A549 (cell line): ENCODE measurements around the gene CCDC187. TPM values are rescaled to one million over a fixed set of nuclear protein-coding genes. Genes with fewer than 3 reads are reported as not detected.

ENCODE experiments used
- ATAC-seq, 2 experiments: fragments of 200-7000 bp in 1 of 2; fragments of >200 bp in 1 of 2; cut with Nextera tagmentation in 1 of 2; cut with Tn5 transposase in 1 of 2; 3 replicates each; pipeline versions ENCODE4 v1.8.0 to v1.9.1; 2018 to 2020; ENCODE audit warnings: mild to moderate bottlenecking in 1 of 2, moderate library complexity in 1 of 2
- CTCF ChIA-PET: fragments of 300-600 bp; sonication (Branson Sonifier 250); formaldehyde crosslinking; extraction: SDS; loops from one replicate; lab custom pipeline; 2021; ENCODE audit warnings: antibody characterized with exemption, inconsistent platforms; lab: Yijun Ruan, JAX
- POLR2A ChIA-PET: fragments of 350-600 bp; formaldehyde crosslinking; extraction: SDS; loops from one replicate; lab custom pipeline; 2021; ENCODE audit warnings: antibody characterized with exemption, inconsistent platforms; lab: Yijun Ruan, JAX
- DNase-seq, 2 experiments: peaks; one replicate each; pipeline versions ENCODE4 v3.0.0 to v3.0.0-alpha.2; 2011 to 2016; ENCODE audit warnings: low read depth in 1 of 2, low spot score in 1 of 2
- FAIRE-seq: peaks from 2 replicates; lab custom pipeline; 2011; peaks lifted over from hg19 to GRCh38; lab: Jason Lieb, UNC
- H3K27ac ChIP-seq, 2 experiments: fragments of >200 bp; sonication (Bioruptor Twin); formaldehyde crosslinking; 3 replicates each; pipeline ENCODE4 v1.5.1; 2016 to 2017
- H3K4me1 ChIP-seq: fragments of >200 bp; sonication (Bioruptor Twin); formaldehyde crosslinking; 3 replicates; pipeline ENCODE4 v1.6.1; 2016
- H3K4me2 ChIP-seq: fragments of >200 bp; sonication (Bioruptor Twin); formaldehyde crosslinking; 3 replicates; pipeline ENCODE4 v1.6.1; 2016
- H3K4me3 ChIP-seq: fragments of >200 bp; sonication (Bioruptor Twin); formaldehyde crosslinking; 3 replicates; pipeline ENCODE4 v1.5.1; 2016
- H3K9me3 ChIP-seq: fragments of >200 bp; sonication (Bioruptor Twin); formaldehyde crosslinking; 3 replicates; pipeline ENCODE4 v1.6.1; 2016
- CEBPB ChIP-seq, 2 experiments: fragments of >200 bp in 1 of 2; sonication (Bioruptor Twin) in 1 of 2; formaldehyde crosslinking in 1 of 2; IDR thresholded peaks; 2 replicates each; pipeline ENCODE4 v1.6.1; 2012 to 2016
- EHMT2 ChIP-seq: fragments of 200-600 bp; sonication (generic); IDR thresholded peaks from 2 replicates; pipeline ENCODE4 v1.6.1; 2016; ENCODE audit warnings: antibody characterized with exemption, low read depth, mild to moderate bottlenecking, moderate library complexity
- ELK1 ChIP-seq: fragments of 150-350 bp; IDR thresholded peaks from 2 replicates; pipeline ENCODE4 v1.6.1; 2014; ENCODE audit warnings: low read depth, mild to moderate bottlenecking, low read length
- EP300 ChIP-seq, 2 experiments: fragments of >200 bp; sonication (Bioruptor Twin); formaldehyde crosslinking; IDR thresholded peaks; 2 replicates in 1 of 2; 3 replicates in 1 of 2; pipeline ENCODE4 v1.6.1; 2016 to 2017
- FOSB ChIP-seq: fragments of 250-450 bp; sonication (Bioruptor Pico); IDR thresholded peaks from 2 replicates; pipeline ENCODE4 v1.5.0; 2020; ENCODE audit warnings: mild to moderate bottlenecking, moderate library complexity
- FOSL2 ChIP-seq, 2 experiments: fragments of 450-650 bp in 1 of 2; fragments of >200 bp in 1 of 2; sonication (Bioruptor Twin) in 1 of 2; formaldehyde crosslinking; IDR thresholded peaks; 2 replicates each; pipeline versions ENCODE4 v1.5.0 to v1.6.1; 2016 to 2020; ENCODE audit warnings: mild to moderate bottlenecking in 1 of 2, moderate library complexity in 1 of 2
- FOXS1 ChIP-seq: fragments of 250-450 bp; sonication (Bioruptor Pico); IDR thresholded peaks from 2 replicates; pipeline ENCODE4 v1.5.0; 2020; ENCODE audit warnings: mild to moderate bottlenecking, moderate library complexity
- HES2 ChIP-seq: fragments of >200 bp; sonication (Bioruptor Twin); formaldehyde crosslinking; IDR thresholded peaks from 2 replicates; pipeline ENCODE4 v1.6.1; 2016
- HMGXB4 ChIP-seq: fragments of 250-450 bp; sonication (Bioruptor Pico); IDR thresholded peaks from 2 replicates; pipeline ENCODE4 v1.5.0; 2021; ENCODE audit warnings: mild to moderate bottlenecking, moderate library complexity, borderline replicate concordance
- HOXB13 ChIP-seq: fragments of 250-450 bp; sonication (Bioruptor Pico); IDR thresholded peaks from 2 replicates; pipeline ENCODE4 v1.5.0; 2020; ENCODE audit warnings: low read depth, mild to moderate bottlenecking, moderate library complexity
- JUN ChIP-seq, 2 experiments: fragments of >200 bp; sonication (Bioruptor Twin); formaldehyde crosslinking; IDR thresholded peaks; 2 replicates in 1 of 2; 3 replicates in 1 of 2; pipeline ENCODE4 v1.6.1; 2016 to 2017
- MAX ChIP-seq: IDR thresholded peaks from 2 replicates; pipeline ENCODE4 v1.6.1; 2012
- MYC ChIP-seq: IDR thresholded peaks from 2 replicates; pipeline ENCODE4 v1.6.1; 2012; ENCODE audit warnings: mild to moderate bottlenecking, inconsistent platforms, low read length, improper control_type of control experiment, borderline replicate concordance
- POLR2AphosphoS2 ChIP-seq: conservative IDR thresholded peaks from 2 replicates; pipeline ENCODE4 v1.6.1; 2012; ENCODE audit warnings: low read length, improper control_type of control experiment, inconsistent platforms
- REST ChIP-seq: fragments of 200-600 bp; sonication (generic); IDR thresholded peaks from 2 replicates; pipeline ENCODE4 v1.6.1; 2016; ENCODE audit warnings: antibody characterized with exemption, mild to moderate bottlenecking, moderate library complexity
- RNF2 ChIP-seq: fragments of 200-600 bp; sonication (generic); IDR thresholded peaks from 2 replicates; pipeline ENCODE4 v1.6.1; 2016; ENCODE audit warnings: low read depth, mild to moderate bottlenecking, antibody characterized with exemption, moderate library complexity, borderline replicate concordance
- TFCP2L1 ChIP-seq: fragments of 250-450 bp; sonication (Bioruptor Pico); IDR thresholded peaks from 2 replicates; pipeline ENCODE4 v1.5.0; 2021; ENCODE audit warnings: mild to moderate bottlenecking
- TP53 ChIP-seq: fragments of 250-450 bp; sonication (Bioruptor Pico); IDR thresholded peaks from 2 replicates; pipeline ENCODE4 v1.5.0; 2021; ENCODE audit warnings: mild to moderate bottlenecking, moderate library complexity
- WGBS: methylation state at CpG from one replicate; pipeline ENCODE4 v1.1.6; 2017; ENCODE audit errors: missing lambda C conversion rate; 5-methylcytosine and 5-hydroxymethylcytosine counted together
- polyA plus RNA-seq, 4 experiments: library from polyadenylated mRNA; depleted of rRNA in 3 of 4; stranded (reverse); fragments of >200 nt; fragmentation: RNase III in 1 of 4; extraction: RNeasy Plus Mini Kit Qiagen cat#74134 plus additional on column Dnase treatment in 1 of 4; gene quantifications; 2 replicates in 3 of 4; 3 replicates in 1 of 4; pipeline ENCODE4 v1.2.3, GENCODE V29; 2011 to 2017

The CCDC187 gene
- polyA plus RNA-seq, 2 of the 4 experiments (the other 2 are of a cell fraction), result under 0.01 TPM; not detected in 1

GRCh38 chr9:136331556-136332481, 27.9 kb upstream of the CCDC187 start:
- 85% methylated on average over 35 of the region's 46 CpGs for WGBS

More at GRCh38 chr9:136331556-136332481, 27.9 kb upstream of the CCDC187 start:
- no peak for ATAC-seq
- POLR2A ChIA-PET, result interaction anchor here (1.0 kb wide), 1 partner anchor 31 kb away, joined by 3 read pairs; no protein-coding TSS in a partner anchor
- no peak overlapping the region for H3K4me2 ChIP-seq
- no peaks in the 10 kb centered on the region for H3K9me3 ChIP-seq
- H3K4me1 ChIP-seq, result peaks cover 15% of the 10 kb centered on the region
- H3K27ac ChIP-seq, result no peak overlapping the region
- TF ChIP-seq RNF2 (no peak), JUN (IDR thresholded peaks at IDR 0.05) (no peak), FOSL2 (IDR thresholded peaks at IDR 0.05) (no peak), FOSL2 (CRISPR knock-in tag; IDR thresholded peaks at IDR 0.05) (no peak), POLR2AphosphoS2 (no peak), TFCP2L1 (CRISPR knock-in tag) (no peak), FOXS1 (CRISPR knock-in tag) (no peak), HOXB13 (CRISPR knock-in tag) (no peak), EHMT2 (no peak), ELK1 (no peak), MYC (no peak), HMGXB4 (no peak), EP300 (IDR thresholded peaks at IDR 0.05) (no peak), REST (no peak), TP53 (CRISPR knock-in tag) (no peak), FOSB (CRISPR knock-in tag) (no peak), CEBPB (IDR thresholded peaks at IDR 0.05) (no peak), MAX (no peak), HES2 (no peak)
- TF ChIP-seq, all 56 proteins: peak for 0
- no peak for DNase-seq
- CTCF ChIA-PET, result interaction anchor here (1.7 to 2.5 kb wide), 2 partner anchors 8 to 14 kb away, joined by 5 to 18 read pairs; no protein-coding TSS in a partner anchor
- H3K4me3 ChIP-seq, result no peak overlapping the region
- no peak for FAIRE-seq
